Mesenteric fat pad (tissue), 1 donor: ENCODE results near the gene IDUA. TPM values are rescaled to one million over a fixed set of nuclear protein-coding genes. Genes with fewer than 3 reads are reported as not detected.

ENCODE experiments used
- total RNA-seq: library from RNA; stranded (reverse); fragmentation: NEBNext Ultra II Directional; extraction: Animal tissue kit (Norgen Biotek cat#: 25700); gene quantifications from one replicate; pipeline ENCODE4 v1.2.1, GENCODE V29; 2021
- donor health status: DM: yes; HTN: yes; CAD: no.

Gene IDUA
- total RNA-seq, 1 donor from 2014 or later, result 34.7 TPM

Other genes with a start within 250 kb of the IDUA start
- 3.0 TPM for gene CPLX1, start 160.9 kb upstream of the IDUA start, total RNA-seq
- gene GAK, start 54.7 kb upstream of the IDUA start, total RNA-seq, result 91.3 TPM
- 27.7 TPM for gene TMEM175, start 54.6 kb upstream of the IDUA start, total RNA-seq
- 10.1 TPM for gene DGKQ, start 13.5 kb upstream of the IDUA start, total RNA-seq
- 0.22 TPM for gene SLC26A1, start 6.4 kb downstream of the IDUA start, total RNA-seq
- 54.1 TPM for gene FGFRL1, start 24.6 kb downstream of the IDUA start, total RNA-seq
- 4.2 TPM for gene RNF212, start 126.5 kb downstream of the IDUA start, total RNA-seq
- gene SPON2, start 185.5 kb downstream of the IDUA start, total RNA-seq, result 27.3 TPM